DMS153 treated with DMSO at 0.1 percent for 48 hours (cell line): Measurements from ENCODE around the gene SLC6A8.

Source experiments
- DNase-seq: peaks from one replicate; lab custom pipeline; 2025; ENCODE audit not compliant: unreplicated experiment; lab: John Stamatoyannopoulos, UW

Gene SLC6A8

DNA sequence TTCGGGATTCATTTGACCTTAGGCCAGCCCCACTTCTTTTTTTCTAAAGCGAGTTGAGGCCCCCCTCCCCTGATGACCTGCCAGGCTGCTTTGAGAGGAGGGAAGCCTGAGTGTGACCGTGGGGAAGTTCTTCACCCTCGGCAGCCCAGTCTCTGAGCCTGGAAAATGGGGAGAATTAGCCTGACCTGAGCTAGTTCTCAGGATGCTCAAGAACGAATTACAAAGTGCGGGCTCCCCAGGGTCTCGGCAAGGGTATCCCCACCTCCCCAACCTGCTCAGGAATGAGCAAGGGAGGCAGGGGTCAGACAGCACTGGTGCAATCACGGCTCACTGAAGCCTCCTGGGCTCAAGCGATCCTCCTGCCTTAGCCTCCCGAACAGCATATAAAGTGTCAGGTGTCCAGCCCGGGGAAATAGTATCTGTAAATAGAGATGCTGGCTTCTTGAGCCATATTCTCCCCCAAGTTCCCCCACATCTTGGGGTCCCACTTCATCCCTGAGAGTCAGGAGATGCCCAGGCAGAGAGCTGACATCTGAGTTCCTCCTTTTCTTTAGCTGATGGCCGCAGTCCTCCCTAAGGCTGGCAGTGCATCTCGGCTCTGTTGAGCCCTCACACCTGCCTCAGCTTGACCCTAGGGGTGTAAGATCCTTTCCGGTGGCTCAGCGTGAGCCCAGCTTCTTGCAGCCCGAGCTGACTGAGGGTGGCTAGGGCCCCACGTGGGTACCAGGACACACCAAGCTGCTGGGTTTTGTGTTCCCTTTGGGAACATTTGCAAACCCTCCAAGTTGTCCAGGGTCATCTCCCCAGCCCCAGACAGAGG, 39.2 kb upstream of the SLC6A8 start:
- no peak for DNase-seq

DNA sequence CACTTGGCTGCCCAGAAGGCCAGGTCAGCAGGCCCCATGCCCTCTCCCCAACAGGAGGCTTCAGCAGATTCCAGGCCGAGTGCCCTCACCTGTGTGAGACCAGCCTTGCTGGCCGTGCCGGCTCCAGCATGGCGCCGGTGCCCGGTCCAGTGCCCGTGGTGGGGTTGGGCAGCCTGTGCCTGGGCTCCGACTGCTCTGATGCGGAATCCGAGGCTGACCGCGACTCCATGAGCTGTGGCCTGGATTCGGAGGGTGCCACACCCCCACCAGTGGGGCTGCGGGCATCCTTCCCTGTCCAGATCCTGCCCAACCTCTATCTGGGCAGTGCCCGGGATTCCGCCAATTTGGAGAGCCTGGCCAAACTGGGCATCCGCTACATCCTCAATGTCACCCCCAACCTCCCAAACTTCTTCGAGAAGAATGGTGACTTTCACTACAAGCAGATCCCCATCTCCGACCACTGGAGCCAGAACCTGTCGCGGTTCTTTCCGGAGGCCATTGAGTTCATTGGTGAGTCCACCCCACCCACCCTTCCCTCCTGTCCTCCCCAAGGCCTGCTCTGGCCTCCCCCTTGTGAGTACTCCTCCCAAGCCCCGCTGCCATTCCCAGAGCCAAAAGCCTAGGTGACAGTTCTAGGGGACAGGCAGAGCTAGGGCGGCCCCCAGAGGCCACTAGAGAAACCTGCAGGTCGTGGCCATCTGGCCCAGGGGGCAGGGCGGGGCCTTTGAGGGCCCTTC, 38.4 kb upstream of the SLC6A8 start:
- peak; percentile 44 for DNase-seq

DNA sequence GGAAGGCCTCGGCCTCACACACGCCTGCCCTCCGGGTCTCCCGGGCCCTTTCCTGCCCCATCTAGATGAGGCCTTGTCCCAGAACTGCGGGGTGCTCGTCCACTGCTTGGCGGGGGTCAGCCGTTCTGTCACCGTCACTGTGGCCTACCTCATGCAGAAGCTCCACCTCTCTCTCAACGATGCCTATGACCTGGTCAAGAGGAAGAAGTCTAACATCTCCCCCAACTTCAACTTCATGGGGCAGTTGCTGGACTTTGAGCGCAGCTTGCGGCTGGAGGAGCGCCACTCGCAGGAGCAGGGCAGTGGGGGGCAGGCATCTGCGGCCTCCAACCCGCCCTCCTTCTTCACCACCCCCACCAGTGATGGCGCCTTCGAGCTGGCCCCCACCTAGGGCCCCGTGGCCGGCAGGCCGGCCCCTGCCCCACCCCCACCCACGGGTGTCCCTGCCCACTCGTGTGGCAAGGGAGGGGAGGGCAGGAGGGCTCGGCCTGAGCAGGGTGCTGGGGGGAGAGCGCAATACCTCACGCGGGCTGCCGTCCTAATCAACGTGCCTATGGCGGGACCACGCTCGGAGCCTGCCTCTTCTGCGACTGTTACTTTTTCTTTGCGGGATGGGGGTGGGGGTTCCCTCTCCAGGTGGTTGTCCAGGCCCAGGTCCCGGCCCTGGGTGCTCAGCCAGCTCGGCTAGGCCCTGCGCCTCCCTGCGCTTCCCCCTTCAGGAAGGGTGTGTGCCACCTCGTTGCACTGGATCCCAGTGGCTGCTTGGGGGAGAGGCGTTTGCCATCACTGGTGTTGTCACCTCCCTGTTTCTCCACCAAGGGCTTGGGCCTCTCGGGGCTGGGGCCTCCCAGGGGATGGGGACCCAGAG, 37.6 kb upstream of the SLC6A8 start:
- no peak for DNase-seq

DNA sequence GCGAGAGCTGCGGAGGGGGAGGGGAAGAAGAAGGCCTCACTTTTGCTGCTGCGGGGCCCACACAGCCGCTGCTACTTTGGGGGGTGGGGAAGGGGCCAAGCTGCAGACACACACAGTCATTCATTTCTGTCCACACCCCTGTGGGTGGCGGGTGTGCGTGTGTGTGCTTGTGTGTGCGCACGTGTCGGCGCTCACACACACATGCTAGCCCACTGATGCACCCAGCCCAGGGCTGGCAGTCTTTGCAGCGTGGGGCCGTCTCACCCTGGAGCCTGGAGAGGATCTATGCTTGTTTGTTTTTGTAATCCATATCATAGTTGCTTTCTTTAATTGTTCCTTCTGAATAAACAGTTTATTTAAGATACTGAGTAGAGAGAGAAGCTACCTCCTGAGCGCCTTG, 36.8 kb upstream of the SLC6A8 start:
- DNase-seq, result no peak

DNA sequence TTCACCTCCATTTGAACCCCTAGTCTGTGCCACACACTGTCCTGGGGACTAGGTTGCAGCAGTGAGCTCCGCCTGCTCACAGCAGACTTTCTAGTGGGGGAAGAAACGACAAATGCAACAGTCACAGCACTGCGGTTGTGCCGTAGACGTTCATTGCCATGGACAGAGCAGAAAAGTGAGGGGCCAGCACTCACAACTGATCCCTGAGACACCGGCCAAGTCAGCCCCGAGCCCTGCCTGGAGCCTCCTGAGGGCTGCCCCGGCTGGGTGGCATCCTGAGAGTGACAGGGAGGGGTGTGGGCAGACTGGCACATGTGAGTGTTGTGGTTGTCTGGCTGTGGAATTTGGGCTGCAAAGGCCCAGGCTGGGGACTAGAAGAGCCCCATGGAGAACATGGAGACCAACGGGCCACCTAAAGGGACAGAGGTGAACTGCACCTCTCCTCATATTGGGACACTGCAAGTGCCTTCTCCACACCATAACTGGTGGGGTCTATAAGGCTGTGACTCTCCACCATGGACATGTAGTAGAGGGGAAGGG, 36.1 kb upstream of the SLC6A8 start:
- no peak for DNase-seq

DNA sequence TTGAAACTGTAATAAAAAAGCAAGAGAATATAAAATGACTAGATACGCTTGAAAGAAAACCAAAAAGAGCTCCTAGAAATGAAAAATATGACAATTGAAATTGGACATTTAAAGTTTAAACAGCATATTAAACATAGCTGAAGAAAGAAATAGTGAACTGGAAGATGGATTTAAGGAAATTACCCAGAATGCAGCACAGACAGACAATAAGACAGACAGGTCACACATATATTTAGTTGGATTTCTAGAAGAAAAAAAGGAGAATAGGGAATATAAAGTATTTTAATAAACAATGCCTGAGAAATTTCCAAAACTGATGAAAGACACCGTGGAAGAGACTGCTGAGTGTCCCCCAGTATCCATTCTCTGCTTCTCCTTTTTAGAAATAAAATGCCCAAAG, 34.2 kb upstream of the SLC6A8 start:
- no peak for DNase-seq

DNA sequence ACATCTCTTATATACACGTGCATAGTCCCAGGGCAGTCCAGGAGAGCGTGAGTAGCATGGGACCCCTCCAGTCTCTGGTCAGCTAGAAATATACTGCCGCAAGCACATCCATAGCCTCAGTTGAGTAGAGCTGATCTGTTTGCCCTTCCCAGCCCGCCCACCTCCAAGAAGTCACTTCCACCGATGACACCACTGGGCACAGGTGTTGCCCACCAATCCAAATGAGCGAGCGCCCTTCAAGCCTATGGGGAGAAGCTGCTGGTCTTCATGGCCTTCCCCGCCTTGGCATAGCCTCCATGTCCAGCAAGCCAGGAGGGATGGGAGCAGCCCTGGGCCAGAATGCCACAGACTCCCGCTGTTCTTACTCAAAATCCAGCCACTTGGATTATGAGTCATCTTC, 30.6 kb upstream of the SLC6A8 start:
- DNase-seq, result no peak

DNA sequence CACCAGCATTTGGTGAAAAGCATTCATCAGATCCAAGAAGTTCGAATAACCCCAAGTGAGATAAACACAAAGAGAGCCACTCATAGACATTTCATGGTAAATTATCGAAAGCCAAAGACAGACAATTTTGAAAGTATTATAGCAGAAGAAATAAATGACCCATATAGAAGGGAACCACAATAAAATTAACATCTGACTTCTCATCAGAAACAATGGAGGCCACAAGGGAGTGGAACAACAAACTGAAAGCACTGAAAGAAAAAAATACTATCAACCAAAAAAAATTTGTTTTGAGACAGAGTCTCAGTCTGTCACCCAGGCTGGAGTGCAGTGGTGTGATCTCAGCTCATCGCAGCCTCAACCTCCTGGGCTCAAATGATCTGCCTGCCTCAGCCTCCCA, 28.5 kb upstream of the SLC6A8 start:
- no peak for DNase-seq

DNA sequence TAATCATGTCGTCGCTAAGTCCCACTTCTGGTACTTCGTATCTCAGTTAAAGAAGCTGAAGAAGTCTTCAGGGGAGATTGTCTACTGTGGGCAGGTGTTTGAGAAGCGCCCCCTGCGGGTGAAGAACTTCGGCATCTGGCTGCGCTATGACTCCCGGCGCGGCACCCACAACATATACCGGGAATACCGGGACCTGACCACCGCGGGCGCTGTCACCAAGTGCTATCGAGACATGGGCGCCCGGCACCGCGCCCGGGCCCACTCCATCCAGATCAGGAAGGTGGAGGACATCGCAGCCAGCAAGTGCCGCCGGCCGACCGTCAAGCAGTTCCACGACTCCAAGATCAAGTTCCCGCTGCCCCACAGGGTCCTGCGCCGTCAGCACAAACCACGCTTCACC, 25.5 kb upstream of the SLC6A8 start:
- peak; percentile 10 for DNase-seq

DNA sequence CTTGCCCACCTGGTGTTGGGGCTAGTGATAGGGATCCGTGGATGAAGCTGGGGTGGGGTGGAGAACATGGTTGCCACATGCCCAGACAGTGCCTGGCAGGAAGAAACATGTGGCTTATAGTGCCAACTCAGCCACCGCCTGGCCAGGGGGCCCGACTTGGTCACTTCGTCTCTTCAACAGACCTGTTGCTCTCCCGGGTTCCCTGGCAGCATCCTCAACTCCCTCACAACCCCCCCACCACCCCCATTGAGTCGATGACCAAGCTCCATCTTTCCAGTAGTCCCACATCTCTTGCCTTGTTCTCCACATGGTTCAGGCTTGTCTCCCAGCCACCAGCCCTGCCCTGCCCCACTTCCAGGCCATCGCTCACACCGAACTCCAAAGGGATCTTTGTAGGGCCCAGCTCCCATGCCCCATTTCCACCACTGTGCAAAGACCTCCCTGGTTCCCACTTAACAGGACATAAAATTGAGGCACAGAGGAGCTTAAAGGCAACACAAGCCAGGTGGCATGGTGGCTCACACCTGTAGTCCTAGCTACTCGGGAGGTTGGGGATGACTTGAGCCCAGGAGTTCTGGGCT, 21.9 kb upstream of the SLC6A8 start:
- no peak for DNase-seq

DNA sequence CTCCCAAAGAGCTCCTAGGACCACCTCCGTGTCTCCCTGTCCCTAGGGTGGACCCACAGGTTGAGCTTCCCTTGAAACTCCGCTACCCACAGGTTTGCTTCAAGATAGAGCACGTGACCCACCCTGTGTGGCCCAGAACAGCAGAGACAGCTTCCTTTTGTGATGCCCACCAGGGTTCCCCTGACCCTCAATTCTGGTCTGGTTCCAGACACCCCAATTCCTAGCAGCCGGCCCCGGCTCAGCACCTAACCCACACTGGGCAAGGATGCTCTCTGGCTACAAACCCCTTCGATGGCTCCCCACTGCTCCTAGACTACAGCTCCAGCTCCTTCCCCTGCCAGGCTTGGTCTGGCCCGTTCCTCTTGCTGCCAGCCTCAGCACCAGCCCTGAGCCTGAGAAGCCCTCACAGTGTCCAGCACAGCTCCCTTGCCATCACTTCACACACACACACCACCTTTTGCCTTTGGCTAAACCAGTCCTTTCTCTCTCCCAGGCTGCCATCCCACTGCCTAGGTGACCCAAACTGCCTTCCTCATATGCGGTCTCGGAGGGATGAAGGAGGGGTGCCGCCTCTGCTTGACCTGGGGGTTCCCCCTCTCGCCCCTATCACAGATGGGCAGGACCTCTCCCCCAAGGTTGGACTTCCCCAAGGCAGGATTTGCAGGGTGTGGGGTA, 20.3 kb upstream of the SLC6A8 start:
- DNase-seq, result no peak

DNA sequence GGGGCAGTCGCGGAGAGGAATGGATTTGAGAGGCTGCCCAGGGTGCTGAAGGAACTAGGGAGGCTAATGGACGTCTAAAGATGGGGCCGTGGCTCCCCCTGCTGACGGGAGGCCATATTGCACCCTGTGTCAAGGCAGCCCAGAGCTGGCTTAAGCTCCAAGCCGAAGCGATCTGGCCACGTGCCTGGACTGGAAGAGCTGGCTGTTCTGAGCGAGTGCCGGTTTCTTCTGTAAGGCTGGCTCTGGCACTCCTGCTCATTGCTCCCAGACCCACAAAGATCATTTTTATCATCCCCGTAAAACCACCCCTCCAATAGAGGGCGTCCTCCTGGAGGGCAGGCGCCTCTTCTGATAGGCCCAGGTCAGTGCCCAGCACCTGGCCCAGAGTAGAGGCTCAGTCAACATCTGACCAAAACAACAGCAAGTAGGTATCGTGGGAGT, 19.8 kb upstream of the SLC6A8 start:
- peak; percentile 52 for DNase-seq

DNA sequence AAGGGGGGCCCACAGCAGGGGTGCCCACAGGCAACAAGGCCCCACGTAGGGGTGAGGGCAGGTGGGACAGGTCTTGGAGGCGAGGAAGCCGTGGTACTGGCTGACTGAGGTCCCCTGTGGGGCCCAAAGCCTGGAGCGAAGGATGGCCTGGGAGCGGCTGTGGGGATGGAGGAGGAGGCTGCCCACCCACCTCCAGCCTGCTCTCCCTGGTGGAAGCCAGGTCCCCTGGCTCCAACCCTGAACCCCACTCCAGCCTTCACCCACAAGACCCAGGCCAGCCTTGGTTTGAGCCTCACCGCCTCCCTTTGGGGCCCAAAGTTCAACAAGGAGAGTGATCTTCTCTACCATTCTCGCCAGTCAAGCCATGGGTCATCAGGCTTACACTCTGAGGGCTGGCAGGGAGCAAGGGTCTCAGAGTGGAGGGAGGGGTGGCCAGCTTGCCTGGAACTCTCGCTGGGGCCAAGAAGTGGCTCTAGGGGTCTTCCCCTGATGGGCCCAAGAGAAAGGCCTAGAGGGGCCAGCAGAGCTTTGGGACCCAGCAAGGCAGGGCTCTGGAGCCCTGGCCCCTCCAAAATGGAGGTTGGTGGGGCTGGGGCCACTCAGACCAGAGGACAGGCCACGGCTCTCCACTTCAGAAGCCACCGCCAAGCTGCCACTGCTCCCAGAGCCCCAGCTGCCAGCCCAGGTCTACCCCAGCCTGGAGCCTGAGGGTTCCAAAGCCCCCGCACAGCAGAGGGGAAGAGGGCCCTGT, 19.1 kb upstream of the SLC6A8 start:
- DNase-seq, result no peak

DNA sequence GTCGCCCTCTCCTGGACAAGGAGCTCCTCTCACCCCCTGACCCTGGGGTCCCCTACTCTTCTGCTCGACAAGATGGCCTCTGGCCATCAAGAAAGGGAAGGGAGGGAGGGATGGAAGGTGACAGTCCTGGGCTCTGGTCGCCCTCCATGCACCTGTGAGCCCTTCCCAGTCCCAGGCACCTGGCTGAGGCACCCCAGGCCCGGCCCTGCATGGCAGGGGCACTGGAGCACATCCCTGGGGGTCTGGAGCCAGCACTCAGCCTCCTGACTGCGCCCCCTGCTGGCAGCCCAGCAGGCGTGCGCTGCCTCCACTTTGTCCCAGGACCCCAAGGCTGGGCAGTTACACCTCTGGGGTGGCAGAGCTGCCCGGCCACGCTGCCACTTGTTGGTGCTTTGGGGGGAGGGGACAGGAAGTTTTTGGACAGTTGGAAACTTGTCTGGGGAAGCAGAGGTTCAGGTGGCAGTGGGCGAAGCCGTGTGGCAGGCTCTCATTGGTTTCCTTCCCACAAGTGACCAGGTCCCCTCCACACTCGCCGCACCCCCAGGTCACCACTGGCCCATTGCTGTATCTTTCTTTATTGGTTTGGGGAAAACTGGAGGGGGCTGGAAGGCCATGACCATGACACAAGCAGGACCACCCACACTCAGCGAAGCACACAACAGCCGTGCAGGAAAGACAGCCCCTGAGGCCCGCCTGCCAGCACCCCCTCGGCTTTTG, 18.4 kb upstream of the SLC6A8 start:
- DNase-seq, result no peak

DNA sequence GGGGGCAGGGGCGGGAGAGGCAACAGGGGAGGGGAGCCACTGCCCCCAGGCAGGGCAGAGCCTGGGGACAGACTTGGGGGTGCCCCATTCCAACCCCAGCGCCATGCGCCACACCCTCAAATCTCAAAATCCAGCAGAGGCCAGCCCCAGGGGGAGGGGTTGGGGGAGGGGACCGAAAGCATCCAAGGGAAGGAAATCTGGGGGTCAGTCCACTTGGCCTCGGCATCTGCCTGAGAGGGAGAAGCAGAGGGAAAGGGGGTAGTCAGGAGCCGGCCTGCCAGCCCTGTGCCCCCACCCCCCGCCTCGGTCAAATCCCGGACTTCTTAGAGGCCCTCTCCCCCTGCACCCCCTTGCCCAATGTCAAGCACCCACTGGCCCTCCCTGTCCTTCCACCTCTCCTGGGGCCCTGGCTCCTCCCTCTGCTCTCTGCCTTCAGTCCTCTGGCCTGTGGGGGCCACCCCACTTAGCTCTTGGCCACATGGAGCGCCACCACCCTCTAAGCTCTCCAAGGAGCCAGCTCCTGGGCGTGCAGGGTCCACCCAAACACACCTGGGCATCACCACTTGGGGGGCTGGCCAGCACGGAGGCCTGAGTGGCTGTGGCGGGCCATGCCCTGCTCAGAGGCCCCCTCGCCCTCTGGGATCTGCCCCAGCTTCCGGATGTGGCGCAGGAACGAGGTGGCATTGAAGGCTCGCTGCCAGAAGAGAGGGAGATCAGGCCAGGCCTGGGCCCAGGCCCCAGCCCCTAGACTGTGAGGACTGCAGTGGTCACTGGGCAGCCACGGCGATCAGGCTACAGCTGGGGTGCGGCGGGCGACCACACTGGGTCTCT, 17.6 kb upstream of the SLC6A8 start:
- no peak for DNase-seq

DNA sequence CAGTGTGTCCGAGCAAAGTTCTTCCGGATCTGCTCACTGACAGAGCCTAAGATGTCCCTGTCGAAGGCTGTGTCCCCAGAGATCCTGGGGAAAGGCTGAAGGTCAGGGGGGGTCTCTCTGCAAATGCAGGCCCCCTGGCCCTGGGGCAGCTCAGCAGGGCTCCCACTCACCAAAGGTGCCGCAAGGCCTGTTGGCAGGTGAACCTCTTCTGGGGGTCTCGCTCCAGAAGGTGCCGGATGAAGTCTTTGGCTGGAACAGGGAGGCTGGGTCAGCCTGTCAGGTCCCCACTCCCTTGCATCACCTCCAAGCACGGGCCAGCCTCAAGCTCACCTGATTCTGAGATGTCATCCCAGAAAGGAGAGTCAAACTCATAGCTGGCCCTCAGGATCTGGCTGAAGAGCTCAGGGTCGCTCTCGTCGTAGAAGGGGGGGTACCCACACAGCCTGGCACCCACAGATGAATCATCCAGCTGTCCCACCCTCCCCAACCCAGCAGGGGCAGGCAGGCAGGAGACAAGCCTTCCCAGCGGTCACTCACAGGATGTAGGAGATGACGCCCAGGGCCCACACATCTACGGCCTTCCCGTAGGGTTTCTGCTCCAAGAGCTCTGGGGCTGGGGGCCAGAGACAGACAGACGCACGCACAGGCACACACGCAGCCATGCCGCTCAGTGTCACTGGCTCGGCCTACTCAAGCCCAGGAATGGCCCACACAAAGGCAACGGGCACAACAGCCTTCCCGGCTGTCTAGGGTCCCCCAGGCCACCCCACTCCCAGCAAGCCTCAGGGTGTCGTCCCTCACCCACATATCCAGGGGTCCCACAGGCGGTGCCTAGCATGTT, 16.8 kb upstream of the SLC6A8 start:
- DNase-seq, result no peak
